ENCODE data around the gene ZNF665. TPM values are rescaled to one million over a fixed set of nuclear protein-coding genes. Genes with fewer than 3 reads are reported as not detected.
"Not testable (repeated sequence)": the region's sequence is repeated elsewhere in the genome, so short reads cannot be mapped to it uniquely, and the experiment has no call there.

ZNF665 gene
- total RNA-seq, 6 experiments from 2014 or later: 0.08 to 0.40 (median 0.20) TPM

DNA sequence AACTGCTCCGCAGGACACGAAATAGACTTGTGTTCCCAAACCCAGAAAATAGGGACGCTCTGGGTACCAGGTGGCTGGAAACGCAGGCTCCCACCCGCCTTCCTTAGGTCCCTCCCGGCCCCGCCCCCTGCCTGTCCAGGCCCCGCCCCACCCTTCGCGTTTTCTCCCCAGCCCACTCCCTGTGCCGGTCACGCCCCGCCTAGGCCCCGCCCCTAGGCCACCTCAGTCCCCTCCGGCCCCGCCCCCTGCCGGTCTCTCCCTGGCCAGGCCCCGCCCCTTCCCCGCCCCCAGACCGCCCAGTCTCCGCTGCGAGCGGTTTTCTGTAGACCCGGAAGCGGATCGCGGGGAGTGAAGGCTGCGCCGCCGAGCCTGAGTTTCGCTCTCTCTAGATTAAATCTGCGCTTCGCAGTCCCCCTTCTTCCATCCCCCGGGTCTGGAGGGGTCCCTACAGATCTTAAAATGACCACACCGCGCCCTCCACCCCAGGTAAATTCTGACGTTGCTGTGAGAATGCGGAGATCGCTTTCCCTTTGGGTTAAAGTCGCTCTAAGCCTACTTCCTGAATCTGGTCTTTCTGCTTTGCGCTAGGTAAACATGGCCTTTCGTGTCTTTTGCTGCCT is 3.7 kb upstream of the ZNF665 start:
- peak; percentile 35 for DNase-seq
- Mint-ChIP-seq H3K27me3 (ENCODE audit: insufficient read depth) (peaks cover 6% of the 10 kb centered on the region), H3K4me3 (peak overlapping the region; percentile 85), H3K9me3 (peaks cover 66% of the 10 kb centered on the region), H3K36me3 (ENCODE audit: low read depth) (peaks cover 9% of the 10 kb centered on the region), H3K27ac (peak overlapping the region; percentile 73; the same call in 1 of the 2 replicates), H3K4me1 (ENCODE audit: low read depth) (no peaks in the 10 kb centered on the region)
- TF ChIP-seq, protein P1, sequence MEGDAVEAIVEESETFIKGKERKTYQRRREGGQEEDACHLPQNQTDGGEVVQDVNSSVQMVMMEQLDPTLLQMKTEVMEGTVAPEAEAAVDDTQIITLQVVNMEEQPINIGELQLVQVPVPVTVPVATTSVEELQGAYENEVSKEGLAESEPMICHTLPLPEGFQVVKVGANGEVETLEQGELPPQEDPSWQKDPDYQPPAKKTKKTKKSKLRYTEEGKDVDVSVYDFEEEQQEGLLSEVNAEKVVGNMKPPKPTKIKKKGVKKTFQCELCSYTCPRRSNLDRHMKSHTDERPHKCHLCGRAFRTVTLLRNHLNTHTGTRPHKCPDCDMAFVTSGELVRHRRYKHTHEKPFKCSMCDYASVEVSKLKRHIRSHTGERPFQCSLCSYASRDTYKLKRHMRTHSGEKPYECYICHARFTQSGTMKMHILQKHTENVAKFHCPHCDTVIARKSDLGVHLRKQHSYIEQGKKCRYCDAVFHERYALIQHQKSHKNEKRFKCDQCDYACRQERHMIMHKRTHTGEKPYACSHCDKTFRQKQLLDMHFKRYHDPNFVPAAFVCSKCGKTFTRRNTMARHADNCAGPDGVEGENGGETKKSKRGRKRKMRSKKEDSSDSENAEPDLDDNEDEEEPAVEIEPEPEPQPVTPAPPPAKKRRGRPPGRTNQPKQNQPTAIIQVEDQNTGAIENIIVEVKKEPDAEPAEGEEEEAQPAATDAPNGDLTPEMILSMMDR (IDR thresholded peaks at IDR 0.05): no peak

DNA sequence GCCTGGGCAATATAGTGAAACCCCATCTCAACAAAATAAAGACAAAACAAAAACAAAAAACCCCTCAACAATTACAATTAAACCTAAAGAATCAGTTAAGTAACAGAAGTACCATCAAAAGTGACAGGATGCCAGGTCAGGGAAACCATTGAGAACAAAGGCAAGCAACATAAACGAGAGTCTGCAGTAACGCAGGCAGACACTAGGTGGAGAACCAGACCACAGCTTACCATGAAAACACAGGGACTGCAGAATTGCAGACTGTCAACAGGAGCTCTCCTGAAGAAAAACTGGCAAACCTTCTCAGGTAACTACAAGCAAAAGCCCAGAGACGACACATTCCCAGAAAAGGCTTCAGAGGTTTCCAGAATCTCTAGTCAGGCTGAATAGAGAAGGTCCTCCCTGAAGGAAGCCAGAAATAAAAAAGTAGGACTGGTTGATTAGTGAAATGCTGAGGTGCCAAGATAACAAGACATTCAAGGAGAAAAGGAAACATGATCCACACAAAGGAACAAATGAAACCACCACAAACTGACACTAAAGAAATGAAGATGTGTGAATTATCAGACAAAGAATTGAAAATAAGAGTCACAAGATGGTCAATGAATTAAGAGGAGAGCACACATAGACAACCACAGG is 2.2 kb upstream of the ZNF665 start:
- Mint-ChIP-seq H3K9me3 (peaks cover 60% of the 10 kb centered on the region), H3K27me3 (ENCODE audit: insufficient read depth) (peaks cover 6% of the 10 kb centered on the region), H3K27ac (no peak overlapping the region), H3K4me3 (no peak overlapping the region), H3K4me1 (ENCODE audit: low read depth) (no peaks in the 10 kb centered on the region), H3K36me3 (ENCODE audit: low read depth) (peaks cover 2% of the 10 kb centered on the region; the same call in 1 of the 2 replicates)
- peak; percentile 67 for DNase-seq
- TF ChIP-seq, protein P1 (IDR thresholded peaks at IDR 0.05): peak; percentile 87

DNA sequence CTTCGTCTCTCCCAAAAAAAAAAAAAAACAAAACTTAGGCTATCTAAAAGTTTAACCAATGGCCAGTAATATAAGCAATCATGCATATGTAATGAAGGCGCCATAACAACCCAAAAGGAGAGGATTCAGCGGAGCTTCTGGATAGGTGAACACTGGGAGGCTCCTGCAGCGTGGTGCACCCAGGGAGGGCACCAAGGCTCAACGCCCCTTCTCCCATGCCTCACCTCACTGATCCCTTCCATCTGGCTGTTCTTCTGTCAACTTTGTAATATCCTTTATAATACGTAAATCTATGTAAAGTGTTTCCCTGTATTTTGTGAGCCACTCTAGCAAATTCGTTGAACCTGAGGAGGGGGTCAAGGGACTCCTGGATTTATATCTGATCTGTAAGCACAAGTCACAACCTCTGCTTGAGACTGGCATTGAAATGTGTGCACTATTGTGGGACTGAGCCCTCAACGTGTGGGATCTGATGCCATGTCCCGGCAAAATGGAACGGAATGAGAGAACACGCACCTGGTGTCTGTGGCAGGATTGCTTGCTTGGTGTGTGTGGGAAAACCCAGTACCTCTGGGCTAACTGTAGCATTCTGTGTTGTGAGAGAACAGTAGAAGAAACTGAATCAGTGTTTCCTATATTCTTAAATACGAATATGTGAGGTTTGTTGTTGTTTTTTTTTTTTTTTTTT is 521 bp upstream of the ZNF665 start:
- TF ChIP-seq, protein P1 (IDR thresholded peaks at IDR 0.05): no peak
- H3K27me3 Mint-ChIP-seq (ENCODE audit: insufficient read depth): peaks cover 6% of the 10 kb centered on the region
- H3K9me3 Mint-ChIP-seq: peaks cover 48% of the 10 kb centered on the region

DNA sequence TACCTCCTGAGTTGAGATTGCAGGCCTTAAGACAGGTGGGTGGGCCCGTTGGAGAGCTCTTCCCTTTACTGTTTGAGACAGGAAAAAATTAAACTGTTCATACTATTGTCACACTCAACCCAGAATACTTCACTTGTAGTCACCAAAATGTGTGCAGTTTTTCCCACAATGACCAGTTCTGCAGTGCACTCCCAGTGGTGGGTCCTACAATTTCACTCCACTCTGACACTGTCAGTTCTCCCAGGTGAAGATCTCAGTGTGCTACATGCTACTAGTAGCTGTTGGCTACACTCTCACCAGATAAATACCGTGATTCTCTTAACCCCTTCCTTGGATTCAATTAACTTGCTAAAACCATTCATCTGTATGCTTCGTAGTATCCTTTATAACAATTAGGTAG is 2.9 kb downstream of the ZNF665 start:
- H3K4me3 Mint-ChIP-seq: no peak overlapping the region
- H3K4me1 Mint-ChIP-seq (ENCODE audit: low read depth): no peaks in the 10 kb centered on the region
- DNase-seq: no peak
- no peaks in the 10 kb centered on the region for H3K36me3 Mint-ChIP-seq (ENCODE audit: low read depth)
- H3K27ac Mint-ChIP-seq: no peak overlapping the region
- H3K9me3 Mint-ChIP-seq: peaks cover 30% of the 10 kb centered on the region
- H3K27me3 Mint-ChIP-seq (ENCODE audit: insufficient read depth): peaks cover 8% of the 10 kb centered on the region
- TF ChIP-seq, protein P1 (IDR thresholded peaks at IDR 0.05): no peak

More for the DNA sequence above, 521 bp upstream of the ZNF665 start:
- H3K36me3 Mint-ChIP-seq (ENCODE audit: low read depth): no peaks in the 10 kb centered on the region
- H3K4me1 Mint-ChIP-seq (ENCODE audit: low read depth): no peaks in the 10 kb centered on the region
- DNase-seq: no peak
- H3K27ac Mint-ChIP-seq: no peak overlapping the region
- H3K4me3 Mint-ChIP-seq: no peak overlapping the region; the same call in 1 of the 2 replicates

DNA sequence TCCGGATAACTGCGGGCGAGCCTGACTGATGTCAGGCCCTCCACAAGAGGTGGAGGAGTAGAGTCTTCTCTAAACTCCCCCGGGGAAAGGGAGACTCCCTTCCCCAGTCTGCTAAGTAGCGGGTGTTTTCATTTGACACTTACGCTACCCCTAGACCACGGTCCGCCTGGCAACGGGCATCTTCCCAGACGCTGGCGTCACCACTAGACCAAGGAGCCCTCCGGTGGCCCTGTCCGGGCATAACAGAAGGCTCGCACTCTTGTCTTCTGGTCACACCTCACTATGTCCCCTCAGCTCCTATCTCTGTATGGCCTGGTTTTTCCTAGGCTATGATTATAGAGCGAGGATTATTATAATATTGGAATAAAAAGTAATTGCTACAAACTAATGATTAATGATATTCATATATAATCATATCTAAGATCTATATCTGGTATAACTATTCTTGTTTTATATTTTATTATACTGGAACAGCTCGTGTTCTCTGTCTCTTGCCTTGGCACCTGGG is 3.4 kb downstream of the ZNF665 start:
- DNase-seq; H3K36me3 Mint-ChIP-seq (ENCODE audit: low read depth); H3K4me3 Mint-ChIP-seq; H3K27me3 Mint-ChIP-seq (ENCODE audit: insufficient read depth); H3K27ac Mint-ChIP-seq; H3K4me1 Mint-ChIP-seq (ENCODE audit: low read depth): not testable (repeated sequence)
- peaks cover 32% of the 10 kb centered on the region for H3K9me3 Mint-ChIP-seq

DNA sequence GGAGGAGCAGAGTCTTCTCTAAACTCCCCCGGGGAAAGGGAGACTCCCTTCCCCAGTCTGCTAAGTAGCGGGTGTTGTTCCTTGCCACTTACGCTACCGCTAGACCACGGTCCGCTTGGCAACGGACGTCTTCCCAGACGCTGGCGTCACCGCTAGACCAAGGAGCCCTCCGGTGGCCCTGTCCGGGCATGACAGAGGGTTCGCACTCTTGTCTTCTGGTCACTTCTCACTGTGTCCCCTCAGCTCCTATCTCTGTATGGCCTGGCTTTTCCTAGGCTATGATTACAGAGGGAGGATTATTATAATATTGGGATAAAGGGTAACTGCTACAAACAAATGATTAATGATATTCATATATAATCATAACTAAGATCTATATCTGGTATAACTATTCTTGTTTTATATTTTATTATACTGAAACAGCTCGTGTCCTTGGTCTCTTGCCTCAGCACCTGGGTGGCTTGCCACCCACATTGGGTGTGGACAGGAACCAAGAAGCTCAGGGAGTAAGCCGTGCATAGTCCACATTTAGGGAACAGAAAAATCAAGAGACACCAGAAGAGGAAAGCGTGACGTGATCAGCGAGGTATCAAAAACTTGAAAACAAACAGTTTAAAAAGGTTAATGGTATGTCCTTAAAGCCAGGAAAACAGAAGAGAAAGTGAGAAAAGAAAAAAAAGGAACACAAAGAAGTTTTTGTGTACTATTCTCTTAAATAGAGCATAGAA is 7.8 kb downstream of the ZNF665 start:
- not testable (repeated sequence) for H3K4me3 Mint-ChIP-seq; H3K27me3 Mint-ChIP-seq (ENCODE audit: insufficient read depth); DNase-seq; H3K27ac Mint-ChIP-seq; H3K4me1 Mint-ChIP-seq (ENCODE audit: low read depth); H3K36me3 Mint-ChIP-seq (ENCODE audit: low read depth)
- H3K9me3 Mint-ChIP-seq: peaks cover 52% of the 10 kb centered on the region

All from HFFc6 (cell line).